AG20443 (cell line): ENCODE data around the gene TRAPPC14.
"Not testable (repeated sequence)": the region's sequence is repeated elsewhere in the genome, so short reads cannot be mapped to it uniquely, and the experiment has no call there.

ENCODE experiments used
- DNase-seq: peaks from one replicate; pipeline ENCODE4 v3.0.0; 2012; ENCODE audit warnings: low spot score, mixed read lengths

Gene TRAPPC14

GRCh38 chr7:100158229-100159098 is at the start of gene TRAPPC14:
TSS of gene TRAPPC14 (minus strand) at chr7:100158723. CDS start at chr7:100158499, 224 bp downstream.
- peak; percentile 98 for DNase-seq

GRCh38 chr7:100204454-100204853 is 45.9 kb upstream of the TRAPPC14 start:
- no peak for DNase-seq

- DNase-seq, result no peak
Measured at GRCh38 chr7:100200693-100201092, 42.2 kb upstream of the TRAPPC14 start.

GRCh38 chr7:100198266-100198665 is 39.7 kb upstream of the TRAPPC14 start:
- no peak for DNase-seq

- not testable (repeated sequence) for DNase-seq
Measured at GRCh38 chr7:100195901-100196322, 37.4 kb upstream of the TRAPPC14 start.

GRCh38 chr7:100195222-100195621 is 36.7 kb upstream of the TRAPPC14 start:
- no peak for DNase-seq

- no peak for DNase-seq
Measured at GRCh38 chr7:100192969-100193368, 34.4 kb upstream of the TRAPPC14 start.

GRCh38 chr7:100192281-100192862 is 33.8 kb upstream of the TRAPPC14 start:
- not testable (repeated sequence) for DNase-seq

GRCh38 chr7:100191775-100192174 is 33.3 kb upstream of the TRAPPC14 start:
- DNase-seq, result no peak

GRCh38 chr7:100190048-100190711 is 31.7 kb upstream of the TRAPPC14 start:
- DNase-seq, result peak; percentile 32

GRCh38 chr7:100189061-100189460 is 30.5 kb upstream of the TRAPPC14 start:
- no peak for DNase-seq

GRCh38 chr7:100185726-100186125 is 27.2 kb upstream of the TRAPPC14 start:
- DNase-seq, result no peak

- DNase-seq, result not testable (repeated sequence)
Measured at GRCh38 chr7:100183090-100183489, 24.6 kb upstream of the TRAPPC14 start.

- not testable (repeated sequence) for DNase-seq
Measured at GRCh38 chr7:100182616-100183015, 24.1 kb upstream of the TRAPPC14 start.

GRCh38 chr7:100180084-100180483 is 21.6 kb upstream of the TRAPPC14 start:
- DNase-seq, result not testable (repeated sequence)

GRCh38 chr7:100177045-100178001 is 18.8 kb upstream of the TRAPPC14 start, which contains the start of the genes GPC2 and STAG3:
TSS of gene GPC2 (minus strand) at chr7:100177381. CDS start at chr7:100177199, 182 bp downstream.
TSS of gene STAG3 (plus strand) at chr7:100177918. CDS start at chr7:100180557, 2,639 bp downstream.
- peak; percentile 98 for DNase-seq

GRCh38 chr7:100176096-100177044 is 17.8 kb upstream of the TRAPPC14 start:
- DNase-seq, result no peak

- no peak for DNase-seq
Measured at GRCh38 chr7:100175296-100175935, 16.9 kb upstream of the TRAPPC14 start.

GRCh38 chr7:100174582-100174981 is 16.1 kb upstream of the TRAPPC14 start:
- DNase-seq, result no peak
